SU-DHL-6 (cell line): ENCODE measurements around the gene NPAS3.

Source experiments
- H2AFZ ChIP-seq: fragments of 200-600 bp; sonication (generic); 2 replicates; pipeline ENCODE4 v1.6.1; 2014; ENCODE audit warnings: low read depth, mild to moderate bottlenecking, moderate library complexity, mixed read lengths, antibody characterized with exemption, low read length; ENCODE audit not compliant: severe bottlenecking
- H3F3A ChIP-seq: fragments of 200-600 bp; shearing (Covaris generic); 2 replicates; pipeline ENCODE4 v1.6.0; 2016; ENCODE audit warnings: antibody characterized with exemption, mild to moderate bottlenecking; ENCODE audit not compliant: insufficient read depth
- H3K27ac ChIP-seq: fragments of 200-600 bp; sonication (generic); 2 replicates; pipeline ENCODE4 v1.5.1; 2016; ENCODE audit warnings: low read depth, mild to moderate bottlenecking, low read length, moderate library complexity, mixed read lengths
- H3K27me3 ChIP-seq: fragments of 200-600 bp; sonication (generic), shearing (Covaris generic); 2 replicates; pipeline ENCODE4 v1.6.0; 2014; ENCODE audit warnings: mild to moderate bottlenecking, low read length
- H3K36me3 ChIP-seq: fragments of 200-600 bp; sonication (generic); 2 replicates; pipeline ENCODE4 v1.6.1; 2014; ENCODE audit warnings: mild to moderate bottlenecking, low read length, mixed read lengths
- H3K4me2 ChIP-seq: fragments of 300-600, 200-600 bp; shearing (Covaris generic), sonication (generic); 2 replicates; pipeline ENCODE4 v1.6.0; 2014; ENCODE audit warnings: low read length, low read depth, mild to moderate bottlenecking; ENCODE audit not compliant: poor library complexity, severe bottlenecking
- H3K4me3 ChIP-seq: fragments of 200-600 bp; sonication (generic); 2 replicates; pipeline ENCODE4 v1.5.1; 2014; ENCODE audit warnings: antibody characterized with exemption, low read length, mild to moderate bottlenecking, mixed read lengths; ENCODE audit not compliant: insufficient read depth, poor library complexity, severe bottlenecking
- H3K79me2 ChIP-seq: fragments of 200-600 bp; sonication (generic); 2 replicates; pipeline ENCODE4 v1.6.1; 2014; ENCODE audit warnings: mild to moderate bottlenecking, low read length, moderate library complexity; ENCODE audit not compliant: insufficient read depth
- H3K9ac ChIP-seq: fragments of 200-600 bp; sonication (generic); 2 replicates; pipeline ENCODE4 v1.7.0; 2014; ENCODE audit warnings: mild to moderate bottlenecking, low read length
- H3K9me2 ChIP-seq: fragments of 200-600 bp; sonication (generic); replicated peaks from 2 replicates; pipeline ENCODE4 v1.6.1; 2014; ENCODE audit warnings: low read length; ENCODE audit not compliant: insufficient read depth
- H3K9me3 ChIP-seq: fragments of 200-600 bp; sonication (generic); 2 replicates; pipeline ENCODE4 v1.6.1; 2014; ENCODE audit warnings: low read length, mixed read lengths; ENCODE audit not compliant: insufficient read depth
- H4K20me1 ChIP-seq: fragments of 200-600 bp; sonication (generic); 2 replicates; pipeline ENCODE4 v1.6.1; 2014; ENCODE audit warnings: low read depth, mild to moderate bottlenecking, antibody characterized with exemption, low read length, moderate library complexity, mixed read lengths
- CTCF ChIP-seq: fragments of 200-600 bp; sonication (generic); IDR thresholded peaks from one replicate; pipeline ENCODE4 v1.5.1; 2017; ENCODE audit warnings: antibody characterized with exemption, mild to moderate bottlenecking, low read length, moderate library complexity; ENCODE audit not compliant: insufficient read depth, poor library complexity, severe bottlenecking
- EZH2phosphoT487 ChIP-seq: fragments of 200-600 bp; sonication (generic), shearing (Covaris generic); conservative IDR thresholded peaks from 2 replicates; pipeline ENCODE4 v1.6.1; 2018; ENCODE audit warnings: mild to moderate bottlenecking, antibody characterized with exemption, low read length, moderate library complexity, mixed read lengths

Gene NPAS3

DNA sequence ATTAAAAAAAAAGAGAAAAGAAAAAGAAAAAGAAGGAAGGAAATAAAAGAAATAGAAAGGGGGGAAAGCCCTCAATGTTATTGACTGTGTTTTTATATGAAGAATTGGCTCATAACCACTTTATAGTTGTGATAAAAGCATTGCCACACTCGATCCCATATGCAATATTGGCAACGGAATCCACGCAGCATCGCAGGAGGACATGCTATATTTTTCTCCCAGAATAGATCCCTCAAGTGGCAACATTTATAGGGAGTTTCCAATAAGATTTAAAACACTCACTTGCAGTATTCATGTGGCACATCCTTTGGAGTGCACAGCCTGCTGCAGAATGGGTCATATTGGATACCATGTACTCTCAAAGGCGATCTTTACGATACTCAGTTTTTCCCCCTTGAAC, 788.9 kb downstream of the NPAS3 start:
- no peaks in the 10 kb centered on the region for H3K27me3 ChIP-seq
- no peaks in the 10 kb centered on the region for H3F3A ChIP-seq
- H2AFZ ChIP-seq: no peak overlapping the region
- no peaks in the 10 kb centered on the region for H3K9me2 ChIP-seq
- H3K36me3 ChIP-seq: no peaks in the 10 kb centered on the region
- H4K20me1 ChIP-seq: no peaks in the 10 kb centered on the region
- H3K9ac ChIP-seq: no peak overlapping the region
- no peaks in the 10 kb centered on the region for H3K79me2 ChIP-seq
- no peak overlapping the region for H3K27ac ChIP-seq
- TF ChIP-seq EZH2phosphoT487: no peak
- TF ChIP-seq CTCF: no peak
- H3K4me3 ChIP-seq: no peak overlapping the region
- H3K4me2 ChIP-seq: no peak overlapping the region
- H3K9me3 ChIP-seq: no peaks in the 10 kb centered on the region

DNA sequence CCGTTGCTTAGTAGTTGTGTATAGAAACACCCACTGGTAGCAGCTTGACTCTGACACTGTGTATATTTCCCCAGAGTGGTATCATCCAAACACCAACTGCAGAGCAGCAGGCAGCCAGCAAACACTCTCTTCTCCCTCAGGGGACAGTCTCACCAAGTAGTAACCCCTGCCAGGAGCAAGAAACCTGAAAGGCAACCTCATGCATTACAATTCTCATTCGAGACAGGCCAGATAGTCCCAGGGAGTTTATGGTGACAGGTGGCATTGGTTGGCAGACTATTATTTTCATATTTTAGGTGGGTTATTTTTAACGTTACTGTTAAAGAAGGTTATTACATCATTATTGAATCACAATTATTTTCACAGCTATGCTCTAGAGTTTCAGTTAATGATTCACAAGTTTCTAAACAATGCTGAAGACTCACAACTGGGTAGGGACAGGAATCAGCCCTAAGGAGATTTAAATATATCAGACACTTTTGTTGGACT, 789.4 kb downstream of the NPAS3 start:
- no peak overlapping the region for H2AFZ ChIP-seq
- H3K9me2 ChIP-seq: no peaks in the 10 kb centered on the region
- TF ChIP-seq CTCF (no peak), EZH2phosphoT487 (no peak)
- H3K36me3 ChIP-seq: no peaks in the 10 kb centered on the region
- no peaks in the 10 kb centered on the region for H3K9me3 ChIP-seq
- no peaks in the 10 kb centered on the region for H3F3A ChIP-seq
- no peak overlapping the region for H3K27ac ChIP-seq
- no peak overlapping the region for H3K4me2 ChIP-seq
- H3K79me2 ChIP-seq: no peaks in the 10 kb centered on the region
- H4K20me1 ChIP-seq: no peaks in the 10 kb centered on the region
- no peak overlapping the region for H3K9ac ChIP-seq
- no peak overlapping the region for H3K4me3 ChIP-seq
- no peaks in the 10 kb centered on the region for H3K27me3 ChIP-seq

DNA sequence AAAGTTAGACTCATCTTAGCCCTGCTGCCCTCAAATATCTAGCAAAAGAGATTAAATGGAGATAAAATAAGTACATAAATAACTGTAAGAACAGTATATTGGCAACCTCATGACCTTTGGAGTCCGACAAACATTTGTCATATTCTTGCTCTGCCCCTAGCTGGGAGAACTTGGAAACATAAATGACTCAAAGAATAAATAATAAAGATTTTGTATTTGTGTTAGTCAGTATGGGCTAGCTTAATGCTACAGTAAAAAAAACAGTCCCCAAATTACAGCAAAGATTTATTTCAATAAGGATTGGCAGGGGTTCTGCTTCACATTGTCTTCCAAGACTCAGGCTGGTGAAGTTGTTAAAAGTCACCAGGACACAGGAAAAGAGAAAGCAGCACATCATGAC, 791.5 kb downstream of the NPAS3 start:
- no peak overlapping the region for H3K27ac ChIP-seq
- H3K4me2 ChIP-seq: no peak overlapping the region
- no peaks in the 10 kb centered on the region for H3K9me2 ChIP-seq
- no peak overlapping the region for H3K9ac ChIP-seq
- H3K79me2 ChIP-seq: no peaks in the 10 kb centered on the region
- no peaks in the 10 kb centered on the region for H3K9me3 ChIP-seq
- H3K4me3 ChIP-seq: no peak overlapping the region
- no peaks in the 10 kb centered on the region for H3K27me3 ChIP-seq
- H2AFZ ChIP-seq: no peak overlapping the region
- no peaks in the 10 kb centered on the region for H3F3A ChIP-seq
- H4K20me1 ChIP-seq: no peaks in the 10 kb centered on the region
- H3K36me3 ChIP-seq: no peaks in the 10 kb centered on the region
- TF ChIP-seq EZH2phosphoT487 (no peak), CTCF (no peak)
